H1 (cell line): ENCODE data around the gene CDV3. TPM values are rescaled to one million over a fixed set of nuclear protein-coding genes. Genes with fewer than 3 reads are reported as not detected.

Source experiments
- CTCF ChIA-PET: fragments of 300-600 bp; sonication (Branson Sonifier 250); formaldehyde crosslinking; loops from one replicate; lab custom pipeline; 2021; ENCODE audit not compliant: partially characterized antibody; lab: Charles Lee
- POLR2A ChIA-PET: fragments of 300-600 bp; sonication (Branson Sonifier 250); formaldehyde crosslinking; loops from one replicate; lab custom pipeline; 2021; ENCODE audit warnings: inconsistent platforms; ENCODE audit not compliant: partially characterized antibody; lab: Charles Lee
- DNase-seq, 2 experiments: peaks; one replicate each; pipeline versions ENCODE4 v3.0.0 to v3.0.0-alpha.2; 2010 to 2022; ENCODE audit warnings: low spot score in 2 of 2, low read depth in 1 of 2, mixed read lengths in 1 of 2
- FAIRE-seq: peaks from 2 replicates; lab custom pipeline; 2011; peaks lifted over from hg19 to GRCh38; lab: Jason Lieb, UNC
- H2AFZ ChIP-seq: 2 replicates; pipeline ENCODE4 v1.8.1; 2012; ENCODE audit warnings: low read length, inconsistent platforms
- H2AK5ac ChIP-seq: 2 replicates; pipeline ENCODE4 v1.6.1; 2013; ENCODE audit warnings: low read depth, low read length
- H2BK120ac ChIP-seq: replicated peaks from 2 replicates; pipeline ENCODE3; 2013; ENCODE audit warnings: low read depth, low read length, inconsistent platforms
- H2BK12ac ChIP-seq: 2 replicates; pipeline ENCODE4 v1.6.1; 2013; ENCODE audit warnings: low read depth, low read length
- H2BK15ac ChIP-seq: 2 replicates; pipeline ENCODE4 v1.6.1; 2013; ENCODE audit warnings: low read length
- H2BK20ac ChIP-seq: 2 replicates; pipeline ENCODE4 v1.6.1; 2013; ENCODE audit warnings: low read length
- H2BK5ac ChIP-seq: 2 replicates; pipeline ENCODE4 v1.6.1; 2013; ENCODE audit warnings: low read depth, low read length
- H3K14ac ChIP-seq: 2 replicates; pipeline ENCODE4 v1.6.1; 2013; ENCODE audit warnings: inconsistent platforms; ENCODE audit not compliant: insufficient read length
- H3K18ac ChIP-seq: 2 replicates; pipeline ENCODE4 v1.6.1; 2013; ENCODE audit warnings: low read length; ENCODE audit errors: extremely low read depth
- H3K23ac ChIP-seq: 2 replicates; pipeline ENCODE4 v1.6.1; 2013; ENCODE audit warnings: inconsistent platforms; ENCODE audit not compliant: insufficient read length
- H3K23me2 ChIP-seq: 2 replicates; pipeline ENCODE4 v1.6.1; 2013; ENCODE audit warnings: low read depth, low read length
- H3K27ac ChIP-seq: 2 replicates; pipeline ENCODE4 v1.6.1; 2011; ENCODE audit warnings: low read depth, low read length, inconsistent platforms
- H3K27me3 ChIP-seq, 4 experiments: replicated peaks in 1 of 4; 1 replicate in 1 of 4; 2 replicates in 3 of 4; pipeline versions ENCODE4 v1.6.1 to v1.8.1; 2011 to 2013; ENCODE audit warnings: low read length in 3 of 4, mild to moderate bottlenecking in 3 of 4, inconsistent platforms in 2 of 4, mixed read lengths in 2 of 4, moderate library complexity in 1 of 4; ENCODE audit not compliant: control insufficient read depth in 3 of 4, insufficient read depth in 3 of 4; ENCODE audit errors: extremely low read depth in 1 of 4
- H3K36me3 ChIP-seq, 4 experiments: 2 replicates each; pipeline versions ENCODE4 v1.6.1 to v1.8.1; 2011 to 2013; ENCODE audit warnings: mild to moderate bottlenecking in 4 of 4, low read length in 3 of 4, moderate library complexity in 2 of 4, control low read depth in 1 of 4, inconsistent platforms in 1 of 4; ENCODE audit not compliant: insufficient read depth in 4 of 4, control insufficient read depth in 2 of 4
- H3K4ac ChIP-seq: replicated peaks from 2 replicates; pipeline ENCODE3; 2013; ENCODE audit warnings: low read length, low read depth, mixed read lengths, inconsistent platforms; ENCODE audit not compliant: insufficient read length
- H3K4me1 ChIP-seq, 4 experiments: replicated peaks in 1 of 4; 1 replicate in 1 of 4; 2 replicates in 3 of 4; pipeline versions ENCODE4 v1.6.1 to v1.8.1; 2011 to 2013; ENCODE audit warnings: low read length in 3 of 4, inconsistent platforms in 2 of 4, mixed read lengths in 1 of 4; ENCODE audit not compliant: insufficient read depth in 4 of 4, control insufficient read depth in 3 of 4
- H3K4me2 ChIP-seq, 2 experiments: 2 replicates each; pipeline versions ENCODE4 v1.6.1 to v1.8.1; 2011 to 2013; ENCODE audit warnings: low read depth in 2 of 2, low read length in 2 of 2, control low read depth in 1 of 2, inconsistent platforms in 1 of 2, mild to moderate bottlenecking in 1 of 2; ENCODE audit not compliant: insufficient read depth in 1 of 2
- H3K4me3 ChIP-seq, 4 experiments: fragments of 200-600, 300-600 bp in 1 of 4; sonication (generic), shearing (Covaris generic), sonication (Bioruptor Twin) in 1 of 4; 2 replicates each; pipeline versions ENCODE4 v1.5.1 to v1.8.1; 2011 to 2016; ENCODE audit warnings: low read length in 4 of 4, low read depth in 3 of 4, control low read depth in 2 of 4, inconsistent platforms in 2 of 4, mild to moderate bottlenecking in 2 of 4, mixed read lengths in 1 of 4, moderate library complexity in 1 of 4; ENCODE audit not compliant: insufficient read depth in 2 of 4; ENCODE audit errors: extremely low read depth in 1 of 4
- H3K56ac ChIP-seq: replicated peaks from 2 replicates; pipeline ENCODE3; 2013; ENCODE audit warnings: low read depth, mild to moderate bottlenecking, mixed read lengths, low read length, inconsistent platforms; ENCODE audit not compliant: insufficient read length
- H3K79me1 ChIP-seq: 2 replicates; pipeline ENCODE4 v1.6.1; 2013; ENCODE audit warnings: low read depth, low read length, control low read depth
- H3K79me2 ChIP-seq, 2 experiments: 2 replicates each; pipeline versions ENCODE4 v1.6.1 to v1.8.1; 2012 to 2013; ENCODE audit warnings: low read length in 2 of 2, mild to moderate bottlenecking in 2 of 2, inconsistent platforms in 1 of 2; ENCODE audit not compliant: insufficient read depth in 2 of 2, control insufficient read depth in 1 of 2
- H3K9ac ChIP-seq, 4 experiments: replicated peaks in 1 of 4; 1 replicate in 1 of 4; 2 replicates in 3 of 4; pipeline versions ENCODE4 v1.6.1 to v1.8.1; 2011 to 2013; ENCODE audit warnings: low read depth in 3 of 4, low read length in 3 of 4, control low read depth in 2 of 4, mild to moderate bottlenecking in 2 of 4, moderate library complexity in 2 of 4, inconsistent platforms in 1 of 4; ENCODE audit errors: extremely low read depth in 1 of 4
- H3K9me3 ChIP-seq, 2 experiments: 2 replicates each; pipeline versions ENCODE4 v1.6.1 to v1.8.1; 2012 to 2013; ENCODE audit warnings: mild to moderate bottlenecking in 2 of 2, moderate library complexity in 2 of 2, control low read depth in 1 of 2, inconsistent platforms in 1 of 2, low read depth in 1 of 2, low read length in 1 of 2, mixed read lengths in 1 of 2; ENCODE audit not compliant: insufficient read depth in 2 of 2
- H4K20me1 ChIP-seq, 2 experiments: replicated peaks in 1 of 2; 2 replicates each; pipeline versions ENCODE3 to v1.8.1; 2011 to 2013; ENCODE audit warnings: inconsistent platforms in 2 of 2, low read length in 2 of 2, mild to moderate bottlenecking in 1 of 2; ENCODE audit not compliant: insufficient read depth in 2 of 2, control insufficient read depth in 1 of 2
- H4K5ac ChIP-seq: 2 replicates; pipeline ENCODE4 v1.6.1; 2013; ENCODE audit warnings: low read length, low read depth, mixed read lengths, inconsistent platforms; ENCODE audit not compliant: insufficient read length
- H4K8ac ChIP-seq: 2 replicates; pipeline ENCODE4 v1.8.0; 2013; ENCODE audit warnings: mild to moderate bottlenecking, moderate library complexity, low read length, inconsistent platforms; ENCODE audit not compliant: insufficient read depth; ENCODE audit errors: extremely low read depth
- H4K91ac ChIP-seq: replicated peaks from 2 replicates; pipeline ENCODE3; 2013; ENCODE audit warnings: low read length, mixed read lengths, inconsistent platforms; ENCODE audit not compliant: insufficient read length
- JUND ChIP-seq: IDR thresholded peaks from 2 replicates; pipeline ENCODE4 v1.6.1; 2011; ENCODE audit warnings: mild to moderate bottlenecking, improper control_type of control experiment, low read length
- SIRT6 ChIP-seq: IDR thresholded peaks from one replicate; pipeline ENCODE4 v1.7.1; 2012; ENCODE audit warnings: low read length, inconsistent platforms
- WGBS, 2 experiments: shearing (Covaris generic) in 1 of 2; methylation state at CpG; one replicate each; pipeline versions ENCODE4 v1.1.6 to v1.1.7; 2013 to 2015; ENCODE audit warnings: low lambda C conversion rate in 2 of 2, mixed read lengths in 2 of 2, inconsistent platforms in 1 of 2, low coverage in 1 of 2, missing lambda C conversion rate in 1 of 2; ENCODE audit not compliant: insufficient replicate concordance in 2 of 2, insufficient coverage in 1 of 2, insufficient read length in 1 of 2; ENCODE audit errors: extremely low coverage in 1 of 2, missing lambda C conversion rate in 1 of 2; 5-methylcytosine and 5-hydroxymethylcytosine counted together
- polyA plus RNA-seq, 7 experiments: library from polyadenylated mRNA; depleted of rRNA in 3 of 7; stranded (reverse) in 5 of 7; unstranded in 2 of 7; fragments of >200 nt in 5 of 7; fragments of 200-250 nt in 2 of 7; gene quantifications; 1 replicate in 5 of 7; 2 replicates in 1 of 7; 4 replicates in 1 of 7; pipeline versions ENCODE4 v1.2.1 to v1.2.3, GENCODE V29; 2011 to 2013; ENCODE audit warnings: missing spikeins in 2 of 7, mixed read lengths in 2 of 7
- total RNA-seq: library from RNA; stranded (reverse); fragmentation: NEBNext Ultra II Directional; extraction: Animal tissue kit (Norgen Biotek cat#: 25700); gene quantifications from 2 replicates; pipeline ENCODE4 v1.2.1, GENCODE V29; 2021

The CDV3 gene
- total and polyA plus RNA-seq, 2 of the 8 experiments (the other 6 are each of a cell fraction or from before 2014, with no cell fraction given) = 29.4 to 163 TPM

- Histone ChIP-seq H4K8ac (no peak overlapping the region), H2AFZ (no peak overlapping the region), H3K4me3 (no peak overlapping the region), H2BK5ac (no peak overlapping the region), H3K4ac (no peak overlapping the region), H2BK20ac (no peak overlapping the region), H3K27me3 (no peaks in the 10 kb centered on the region), H3K79me2 (no peaks in the 10 kb centered on the region), H3K79me1 (no peaks in the 10 kb centered on the region), H3K27ac (no peak overlapping the region), H3K36me3 (no peaks in the 10 kb centered on the region), H2BK120ac (no peak overlapping the region), H3K9me3 (no peaks in the 10 kb centered on the region), H4K91ac (no peak overlapping the region), H4K5ac (no peak overlapping the region), H3K4me1 (no peaks in the 10 kb centered on the region), H3K56ac (no peak overlapping the region), H3K9ac (no peak overlapping the region), H3K18ac (no peak overlapping the region), H2AK5ac (no peak overlapping the region), H2BK15ac (no peak overlapping the region), H3K14ac (no peak overlapping the region), H2BK12ac (no peak overlapping the region), H3K23me2 (no peaks in the 10 kb centered on the region), H3K23ac (no peak overlapping the region), H3K4me2 (no peak overlapping the region), H4K20me1 (no peaks in the 10 kb centered on the region)
- DNase-seq = no peak
- WGBS, 2 experiments = 85% methylated on average over 1 of the region's 1 CpG; no CpG with 5 or more reads in 1 of the 2 experiments
- ChIA-PET CTCF (interaction anchor here (0.7 to 1.1 kb wide), 4 partner anchors 11 to 831 kb away, joined by 3 to 5 read pairs (median 4); partner anchors contain the start of gene CDV3), POLR2A (no interaction called here)
- no peak for FAIRE-seq
- no peak for TF ChIP-seq SIRT6
- TF ChIP-seq JUND = no peak
Observed at GRCh38 chr3:133562376-133562775, 11.1 kb upstream of the CDV3 start.
